Gastrocnemius medialis (tissue), 4 donors: Measurements from ENCODE around the gene CELF1.

ENCODE experiments used
- CTCF ChIP-seq, 5 experiments: fragments of 450-650 bp in 3 of 5; fragments of 200-600 bp in 2 of 5; sonication (generic) in 2 of 5; IDR thresholded peaks in 4 of 5; conservative IDR thresholded peaks in 1 of 5; 1 replicate in 4 of 5; 2 replicates in 1 of 5; pipeline ENCODE4 v1.5.1; 2016 to 2019; ENCODE audit warnings: antibody characterized with exemption in 5 of 5, mild to moderate bottlenecking in 3 of 5, moderate library complexity in 3 of 5
- POLR2A ChIP-seq, 2 donors: fragments of 450-650 bp; IDR thresholded peaks; one replicate each; pipeline ENCODE4 v1.6.1; 2017; ENCODE audit warnings: antibody characterized with exemption in 2 of 2, mild to moderate bottlenecking in 2 of 2, moderate library complexity in 2 of 2

GRCh38 chr11:47501101-47501500, 51.8 kb downstream of the CELF1 start:
- no peak for TF ChIP-seq CTCF (IDR thresholded peaks at IDR 0.05 in 4 of 5, conservative IDR thresholded peaks at IDR 0.05 in 1 of 5)
- no peak for TF ChIP-seq POLR2A (IDR thresholded peaks at IDR 0.05)
